Kidney (tissue), 14 donors: ENCODE measurements around the gene NSD1. TPM values are rescaled to one million over a fixed set of nuclear protein-coding genes. Genes with fewer than 3 reads are reported as not detected.

ENCODE experiments used
- DNase-seq, 5 donors: peaks; one replicate each; pipeline ENCODE4 v3.0.0-alpha.2; 2013 to 2020
- FAIRE-seq: peaks from 2 replicates; lab custom pipeline; 2012; peaks lifted over from hg19 to GRCh38; lab: Jason Lieb, UNC
- H3K27ac ChIP-seq, 2 donors: one replicate each; pipeline ENCODE4 v1.7.0; 2013; ENCODE audit warnings: low read depth in 2 of 2, low read length in 2 of 2, inconsistent platforms in 1 of 2
- H3K27me3 ChIP-seq: one replicate; pipeline ENCODE4 v1.7.1; 2013; ENCODE audit warnings: low read length, inconsistent platforms; ENCODE audit not compliant: control insufficient read depth, insufficient read depth
- H3K36me3 ChIP-seq, 3 donors: one replicate each; pipeline versions ENCODE4 v1.7.0 to v1.7.1; 2013; ENCODE audit warnings: low read length in 3 of 3, control low read depth in 1 of 3, inconsistent platforms in 1 of 3; ENCODE audit not compliant: insufficient read depth in 3 of 3, control insufficient read depth in 2 of 3
- H3K4me1 ChIP-seq, 3 donors: one replicate each; pipeline versions ENCODE4 v1.7.0 to v1.7.1; 2013; ENCODE audit warnings: low read length in 3 of 3, inconsistent platforms in 1 of 3, low read depth in 1 of 3; ENCODE audit not compliant: control insufficient read depth in 2 of 3, insufficient read depth in 2 of 3
- H3K4me3 ChIP-seq, 3 donors: one replicate each; pipeline versions ENCODE4 v1.7.0 to v1.8.1; 2013; ENCODE audit warnings: low read length in 3 of 3, control low read depth in 1 of 3, inconsistent platforms in 1 of 3
- H3K9ac ChIP-seq, 3 donors: one replicate each; pipeline versions ENCODE4 v1.7.0 to v1.7.1; 2013; ENCODE audit warnings: low read length in 3 of 3, control low read depth in 1 of 3, inconsistent platforms in 1 of 3
- H3K9me3 ChIP-seq, 3 donors: one replicate each; pipeline versions ENCODE4 v1.7.0 to v1.7.1; 2013; ENCODE audit warnings: low read length in 3 of 3, control low read depth in 1 of 3, inconsistent platforms in 1 of 3; ENCODE audit not compliant: control insufficient read depth in 2 of 3, insufficient read depth in 1 of 3
- intact Hi-C: fragments of 100-400 bp; cut with DNase I; formaldehyde crosslinking; loops from one replicate; pipeline ENCODE4 v1.11.1; 2022
- polyA plus RNA-seq: library from polyadenylated mRNA; stranded (reverse); fragments of 350-450 nt; fragmentation: Illumina TruSeq; extraction: RNeasy Lipid Tissue Mini Kit (QIAGEN cat#74804); gene quantifications from one replicate; pipeline ENCODE4 v1.2.3, GENCODE V29; 2014; ENCODE audit warnings: low read depth, low replicate concordance; ENCODE audit not compliant: insufficient read depth
- total RNA-seq: library from RNA; stranded (reverse); fragmentation: NEBNext Ultra II Directional; extraction: Animal tissue kit (Norgen Biotek cat#: 25700); gene quantifications from one replicate; pipeline ENCODE4 v1.2.1, GENCODE V29; 2021
- TF ChIP-seq, protein P1 (sequence below): IDR thresholded peaks from 3 replicates; pipeline ENCODE4 v1.5.1; 2012; ENCODE audit warnings: mild to moderate bottlenecking, moderate library complexity, borderline replicate concordance; ENCODE audit not compliant: insufficient read depth; ENCODE audit errors: extremely low read depth
- donor health status: control.
- donor health status: control.
- donor health status: control.
- donor health status: control.
- donor health status: control.
- donor health status: DM: yes; HTN: yes; CAD: no.
- donor health status: Normal renal cell carcinoma (clear cell type).

NSD1 gene
- total and polyA plus RNA-seq, 2 donors from 2014 or later, result 6.0 to 99.1 TPM

DNA sequence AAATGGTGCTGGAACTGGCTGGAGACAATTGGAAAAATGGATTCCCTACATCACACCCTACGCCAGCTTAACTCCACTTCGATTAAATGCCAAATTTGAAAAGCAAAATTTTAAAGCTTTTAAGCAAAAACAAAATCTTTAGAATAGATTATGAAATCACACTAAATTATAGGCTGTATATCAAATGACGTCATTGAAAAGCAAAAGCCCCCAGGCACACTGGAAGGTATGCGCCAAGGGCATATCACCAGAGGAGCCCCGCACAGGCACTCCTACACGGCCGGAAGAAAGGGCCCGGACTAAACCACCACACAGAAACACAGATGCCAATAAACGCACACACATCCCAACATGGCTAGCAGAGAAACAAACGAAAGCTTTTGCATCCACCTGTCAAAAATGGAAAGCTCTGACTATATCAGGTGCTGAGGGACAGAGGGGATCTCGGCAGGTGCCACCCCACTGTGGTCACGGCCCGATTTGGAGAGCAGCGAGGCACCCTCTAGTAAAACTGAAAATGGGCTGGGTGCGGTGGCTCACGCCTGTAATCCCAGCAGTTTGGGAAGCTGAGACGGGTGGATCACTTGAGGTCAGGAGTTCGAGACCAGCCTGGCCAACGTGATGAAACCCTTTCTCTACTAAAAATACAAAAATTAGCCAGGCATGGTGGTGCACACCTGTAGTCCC, 195.1 kb downstream of the NSD1 start:
- H3K27ac ChIP-seq, result no peak overlapping the region
- peaks cover 0 to 5% (median 4%) of the 10 kb centered on the region in 3 donors for H3K4me1 ChIP-seq
- TF ChIP-seq, protein P1, sequence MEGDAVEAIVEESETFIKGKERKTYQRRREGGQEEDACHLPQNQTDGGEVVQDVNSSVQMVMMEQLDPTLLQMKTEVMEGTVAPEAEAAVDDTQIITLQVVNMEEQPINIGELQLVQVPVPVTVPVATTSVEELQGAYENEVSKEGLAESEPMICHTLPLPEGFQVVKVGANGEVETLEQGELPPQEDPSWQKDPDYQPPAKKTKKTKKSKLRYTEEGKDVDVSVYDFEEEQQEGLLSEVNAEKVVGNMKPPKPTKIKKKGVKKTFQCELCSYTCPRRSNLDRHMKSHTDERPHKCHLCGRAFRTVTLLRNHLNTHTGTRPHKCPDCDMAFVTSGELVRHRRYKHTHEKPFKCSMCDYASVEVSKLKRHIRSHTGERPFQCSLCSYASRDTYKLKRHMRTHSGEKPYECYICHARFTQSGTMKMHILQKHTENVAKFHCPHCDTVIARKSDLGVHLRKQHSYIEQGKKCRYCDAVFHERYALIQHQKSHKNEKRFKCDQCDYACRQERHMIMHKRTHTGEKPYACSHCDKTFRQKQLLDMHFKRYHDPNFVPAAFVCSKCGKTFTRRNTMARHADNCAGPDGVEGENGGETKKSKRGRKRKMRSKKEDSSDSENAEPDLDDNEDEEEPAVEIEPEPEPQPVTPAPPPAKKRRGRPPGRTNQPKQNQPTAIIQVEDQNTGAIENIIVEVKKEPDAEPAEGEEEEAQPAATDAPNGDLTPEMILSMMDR, result no peak
- H3K36me3 ChIP-seq, result peaks cover 0 to 18% (median 5%) of the 10 kb centered on the region in 3 donors
- H3K4me3 ChIP-seq, result no peak overlapping the region
- no peaks in the 10 kb centered on the region for H3K27me3 ChIP-seq
- no peaks in the 10 kb centered on the region for H3K9me3 ChIP-seq
- H3K9ac ChIP-seq, result no peak overlapping the region
- FAIRE-seq (no peak), DNase-seq (peak in 1 of 5 donors; percentile 32)
- intact Hi-C loops, result no loop called here

DNA sequence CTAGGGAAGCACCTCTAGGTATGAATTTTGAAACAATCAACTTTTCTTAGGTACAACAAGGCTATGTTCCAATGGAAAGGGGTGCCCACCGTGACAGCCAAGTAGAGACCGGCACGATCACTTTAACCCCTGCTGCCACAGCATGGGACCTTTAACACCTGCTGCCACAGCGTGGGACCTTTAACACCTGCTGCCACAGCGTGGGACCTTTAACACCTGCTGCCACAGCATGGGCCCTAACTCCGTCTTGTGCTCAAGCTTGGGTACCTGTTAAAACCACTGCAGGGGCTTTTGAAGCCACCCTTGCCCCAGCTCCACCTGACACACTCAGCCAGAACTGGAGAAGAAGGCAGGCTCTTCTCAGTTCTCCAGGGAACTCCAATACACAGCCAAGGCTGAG, 196.3 kb downstream of the NSD1 start:
- H3K27me3 ChIP-seq, result no peaks in the 10 kb centered on the region
- H3K4me3 ChIP-seq, result no peak overlapping the region
- H3K36me3 ChIP-seq, result peaks cover 0 to 29% (median 14%) of the 10 kb centered on the region in 3 donors
- peaks cover 0 to 5% (median 4%) of the 10 kb centered on the region in 3 donors for H3K4me1 ChIP-seq
- no peak overlapping the region for H3K27ac ChIP-seq
- TF ChIP-seq, protein P1, result no peak
- DNase-seq (peak in 1 of 5 donors; percentile 35), FAIRE-seq (no peak)
- intact Hi-C loops, result no loop called here
- H3K9ac ChIP-seq, result no peak overlapping the region
- H3K9me3 ChIP-seq, result no peaks in the 10 kb centered on the region

DNA sequence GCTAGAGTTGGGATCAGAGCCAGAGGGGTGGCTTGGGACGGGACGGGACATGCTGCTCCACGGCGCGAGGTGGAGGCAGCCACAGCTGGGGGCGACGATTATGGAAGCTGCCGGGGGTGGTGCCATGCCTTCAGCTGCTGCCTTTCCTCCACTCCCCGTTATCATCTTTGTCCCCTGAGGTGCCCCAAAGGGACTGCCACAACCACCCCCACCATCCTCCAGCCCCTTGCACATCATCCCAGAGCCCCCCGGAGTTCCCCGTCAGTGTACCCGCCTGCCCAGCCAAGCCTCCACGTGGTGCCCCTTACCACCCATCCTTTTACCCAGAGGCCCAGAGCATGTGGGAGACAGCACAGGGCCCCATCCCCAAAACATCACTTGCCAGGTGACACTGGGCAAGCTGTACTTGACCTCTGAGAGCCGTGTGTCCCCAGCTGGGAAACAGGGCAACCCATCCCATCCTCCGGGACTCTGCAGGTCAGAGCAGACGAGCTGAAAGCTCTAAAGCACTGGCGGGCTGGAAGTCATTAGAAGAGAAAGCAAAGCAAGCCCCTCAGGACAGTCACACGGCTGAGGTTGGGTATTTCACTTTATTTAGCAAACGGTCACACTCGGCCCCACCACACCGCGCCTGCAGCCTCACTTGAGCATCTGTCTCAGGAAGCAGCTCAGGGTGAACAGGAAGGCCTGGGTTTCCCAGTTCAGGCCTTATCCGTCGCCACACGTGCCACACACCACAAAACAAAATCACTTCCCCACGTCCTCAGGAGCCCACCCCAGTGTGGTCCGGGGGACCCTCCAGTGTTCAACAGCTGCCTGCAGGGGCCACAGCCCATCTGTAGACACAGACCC, 197.6 kb downstream of the NSD1 start:
- TF ChIP-seq, protein P1, result no peak
- H3K27me3 ChIP-seq, result no peaks in the 10 kb centered on the region
- FAIRE-seq, result no peak
- peaks cover 0 to 42% (median 24%) of the 10 kb centered on the region in 3 donors for H3K36me3 ChIP-seq
- no peak overlapping the region for H3K4me3 ChIP-seq
- H3K9me3 ChIP-seq, result no peaks in the 10 kb centered on the region
- peaks cover 0 to 2% (median 0%) of the 10 kb centered on the region in 3 donors for H3K4me1 ChIP-seq
- intact Hi-C loops, result no loop called here
- DNase-seq, result peak in 1 of 5 donors; percentile 49
- no peak overlapping the region for H3K27ac ChIP-seq
- no peak overlapping the region for H3K9ac ChIP-seq
